ENCODE measurements around the gene FRMD4B.

GRCh38 chr3:69354948-69355347 is 30.9 kb downstream of the FRMD4B start:
- no peak for TF ChIP-seq CTCF (IDR thresholded peaks at IDR 0.05)
- TF ChIP-seq POLR2A (IDR thresholded peaks at IDR 0.05) = no peak

Data from adrenal gland (tissue), 5 donors.